ENCODE results near the gene BPIFA2.
"Not testable (repeated sequence)": the region's sequence is repeated elsewhere in the genome, so short reads cannot be mapped to it uniquely, and the experiment has no call there.

The BPIFA2 gene, protein sequence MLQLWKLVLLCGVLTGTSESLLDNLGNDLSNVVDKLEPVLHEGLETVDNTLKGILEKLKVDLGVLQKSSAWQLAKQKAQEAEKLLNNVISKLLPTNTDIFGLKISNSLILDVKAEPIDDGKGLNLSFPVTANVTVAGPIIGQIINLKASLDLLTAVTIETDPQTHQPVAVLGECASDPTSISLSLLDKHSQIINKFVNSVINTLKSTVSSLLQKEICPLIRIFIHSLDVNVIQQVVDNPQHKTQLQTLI

GRCh38 chr20:33167859-33168258 lies at the start of gene BPIFA2:
Gene BPIFA2 (plus strand): TSS chr20:33168159. CDS start chr20:33169146, 987 bp downstream.
- DNase-seq: no peak

- no peak for DNase-seq
Observed at GRCh38 chr20:33119725-33120720, 47.9 kb upstream of the BPIFA2 start.

- DNase-seq: no peak
Observed at GRCh38 chr20:33120934-33121333, 47.0 kb upstream of the BPIFA2 start.

- not testable (repeated sequence) for DNase-seq
Observed at GRCh38 chr20:33122297-33122696, 45.7 kb upstream of the BPIFA2 start.

GRCh38 chr20:33124261-33124660 lies 43.7 kb upstream of the BPIFA2 start:
- DNase-seq: no peak

GRCh38 chr20:33124994-33125393 lies 43.0 kb upstream of the BPIFA2 start:
- DNase-seq: no peak

GRCh38 chr20:33125983-33126382 lies 42.0 kb upstream of the BPIFA2 start:
- no peak for DNase-seq

DNA sequence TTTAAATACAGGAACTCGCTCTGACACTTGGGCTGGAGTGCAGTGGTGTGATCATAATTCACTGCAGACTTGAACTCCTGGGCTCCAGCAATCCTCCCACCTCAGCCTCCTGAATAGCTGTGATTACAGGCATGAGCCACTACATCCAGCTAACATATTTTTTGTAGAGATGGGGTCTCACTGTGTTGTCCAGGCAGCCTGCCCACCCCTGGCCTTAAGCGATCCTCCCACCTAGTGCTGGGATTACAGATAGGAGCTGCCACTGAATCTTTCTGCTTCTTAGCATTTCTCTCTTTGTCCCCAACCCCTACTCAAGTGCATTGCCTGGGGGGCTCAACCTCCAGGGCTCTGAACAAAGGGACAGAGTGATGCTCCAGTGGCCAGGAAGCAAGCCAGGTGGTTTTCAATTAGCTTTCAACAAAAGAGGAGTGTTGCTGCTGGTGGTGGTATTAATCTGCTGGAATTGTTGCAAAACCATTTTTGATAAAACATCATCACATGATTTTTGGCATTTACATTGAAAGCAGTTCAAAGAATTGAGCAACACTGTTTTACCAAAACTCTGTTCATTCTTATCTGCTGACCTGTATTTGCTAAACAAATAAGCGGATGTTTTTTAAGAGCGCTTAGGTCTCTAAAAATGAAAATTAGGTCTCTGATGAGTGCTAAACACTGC lies 40.4 kb upstream of the BPIFA2 start:
- no peak for DNase-seq

GRCh38 chr20:33130568-33131061 lies 37.3 kb upstream of the BPIFA2 start:
- no peak for DNase-seq

GRCh38 chr20:33131949-33132473 lies 35.9 kb upstream of the BPIFA2 start:
- no peak for DNase-seq

DNA sequence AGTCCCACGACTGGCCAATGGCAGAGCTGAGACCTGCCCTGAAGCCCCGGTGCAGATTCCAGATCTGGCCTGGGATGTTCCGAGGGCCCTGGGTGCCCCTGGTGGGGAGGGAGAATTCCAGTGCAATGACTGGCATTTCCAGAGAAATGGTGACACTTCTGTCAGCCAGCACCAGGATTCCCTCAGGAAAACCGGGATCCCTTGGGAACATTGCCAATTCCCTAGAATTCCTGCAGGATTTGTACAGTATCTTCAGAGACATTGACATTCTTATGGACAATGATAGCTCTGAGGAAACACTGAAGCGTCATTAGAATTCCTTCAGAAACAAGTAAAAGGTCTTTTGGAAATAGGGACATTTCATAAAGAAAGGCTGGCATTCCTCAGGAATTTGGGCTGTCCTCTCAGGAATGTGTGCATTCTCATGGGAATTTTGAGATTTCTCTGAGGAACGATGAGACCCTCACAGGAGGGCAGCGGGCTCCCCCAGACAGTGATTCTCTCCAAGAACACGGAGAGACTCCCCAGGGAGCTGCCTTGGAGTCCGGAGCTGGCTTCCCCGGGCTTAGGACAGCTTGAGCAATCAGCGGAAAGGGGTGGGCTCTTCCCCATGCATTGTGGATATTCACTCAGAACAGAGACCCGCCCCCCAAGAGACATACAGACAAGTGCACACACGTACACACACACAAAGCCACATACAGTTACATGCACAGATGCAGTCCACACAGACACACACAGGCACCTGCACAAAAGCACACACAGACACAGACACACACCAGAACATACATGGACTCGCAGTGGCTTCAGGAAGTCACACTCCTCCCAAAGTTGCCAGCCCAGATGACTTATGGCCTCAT lies 35.2 kb upstream of the BPIFA2 start:
- DNase-seq: no peak

- no peak for DNase-seq
Observed at GRCh38 chr20:33133373-33133941, 34.5 kb upstream of the BPIFA2 start.

DNA sequence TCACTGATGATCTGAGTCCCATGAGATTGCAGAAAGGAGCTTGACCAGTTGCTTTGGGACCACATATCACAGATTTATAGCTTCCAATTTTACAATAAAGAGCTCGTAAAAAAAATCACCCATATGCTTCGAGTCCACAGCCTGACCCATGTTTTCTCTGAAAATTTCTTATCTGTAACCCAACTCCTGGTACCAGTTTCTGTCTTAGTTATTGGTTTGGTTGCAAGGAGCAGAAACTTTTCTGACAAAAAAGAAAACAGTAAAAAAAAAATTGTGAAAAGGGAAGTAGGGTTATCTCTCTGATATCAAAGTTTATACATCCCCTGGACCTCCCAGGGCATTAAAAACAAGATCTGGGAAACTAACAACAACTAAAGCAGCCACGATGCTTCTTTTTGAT lies 30.8 kb upstream of the BPIFA2 start:
- DNase-seq: no peak

DNA sequence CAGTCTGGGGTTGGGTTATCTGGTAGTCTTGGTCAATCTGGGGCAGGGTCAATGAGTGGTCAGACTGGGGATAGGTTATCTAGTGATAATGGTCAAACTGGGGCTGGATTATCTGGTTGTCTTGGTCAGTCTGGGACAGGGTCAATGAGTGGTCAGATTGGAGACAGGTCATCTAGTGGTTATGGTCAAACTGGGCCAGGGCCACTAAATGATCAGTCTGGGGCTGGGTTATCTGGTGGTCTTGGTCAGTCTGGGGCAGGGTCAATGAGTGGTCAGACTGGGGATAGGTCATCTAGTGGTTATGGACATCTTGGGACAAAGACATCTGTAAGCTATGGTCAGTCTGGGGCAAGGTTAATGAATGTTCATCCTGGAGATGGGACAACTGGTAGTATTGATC lies 28.5 kb upstream of the BPIFA2 start:
- no peak for DNase-seq

DNA sequence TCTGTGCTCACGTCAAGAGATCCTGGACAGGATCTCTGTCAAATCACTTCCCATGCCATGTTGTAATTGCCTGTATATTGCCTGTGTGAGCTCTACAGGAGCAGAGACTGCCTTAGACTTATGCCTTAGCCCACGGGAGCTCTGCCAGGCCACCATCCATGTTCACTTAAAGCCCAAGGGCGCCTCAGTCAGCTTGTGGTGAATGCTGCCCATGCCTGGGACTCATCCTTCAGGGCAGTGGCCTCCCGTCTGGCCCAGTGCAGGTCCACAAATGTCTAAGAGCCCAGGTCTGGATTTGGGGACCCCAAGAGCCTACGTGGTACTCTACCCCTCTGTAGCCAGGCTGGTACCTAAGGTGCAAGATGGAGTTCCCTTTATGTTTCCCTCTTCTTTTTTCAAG lies 22.4 kb upstream of the BPIFA2 start:
- DNase-seq: no peak

- no peak for DNase-seq
Observed at GRCh38 chr20:33147299-33147698, 20.7 kb upstream of the BPIFA2 start.

DNA sequence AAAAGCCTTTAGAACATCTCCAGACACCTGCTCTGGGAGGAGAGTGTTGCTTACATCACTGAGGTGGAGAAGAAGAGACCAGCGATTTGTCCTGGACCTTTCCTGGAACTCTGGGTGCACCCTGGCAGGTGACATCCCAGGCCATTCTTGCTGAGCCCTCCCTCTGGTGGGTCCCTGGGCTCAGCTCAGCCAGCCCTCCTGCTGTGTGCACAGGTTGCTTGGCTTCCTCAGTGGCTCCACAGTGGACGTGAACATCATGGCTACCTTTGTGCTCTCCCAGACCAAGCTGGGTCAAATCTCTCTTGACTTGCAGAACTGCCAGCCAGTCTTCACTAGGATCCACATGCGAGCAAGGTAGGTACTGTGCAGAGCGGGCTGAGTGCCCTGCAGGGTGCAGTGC lies 19.9 kb upstream of the BPIFA2 start:
- no peak for DNase-seq

DNA sequence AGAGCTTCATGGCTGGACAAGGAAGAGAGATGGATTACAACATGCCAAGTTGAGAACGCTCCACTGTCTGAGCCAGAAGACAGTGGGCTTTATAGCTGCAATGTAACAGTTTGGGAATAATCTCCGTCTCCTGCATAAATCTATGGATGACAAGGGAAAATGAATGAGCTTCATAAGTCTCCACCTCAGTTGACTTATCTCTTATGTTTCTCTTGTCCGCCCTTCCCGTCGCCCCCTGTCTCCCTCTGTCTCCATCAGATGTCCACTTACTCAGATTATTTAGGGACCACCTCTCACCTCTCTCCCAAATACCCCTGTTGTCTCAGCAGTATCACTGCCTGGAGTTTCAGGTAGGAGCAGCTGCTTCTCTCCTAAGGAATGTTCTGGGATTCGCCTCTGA lies 13.7 kb upstream of the BPIFA2 start:
- DNase-seq: no peak

DNA sequence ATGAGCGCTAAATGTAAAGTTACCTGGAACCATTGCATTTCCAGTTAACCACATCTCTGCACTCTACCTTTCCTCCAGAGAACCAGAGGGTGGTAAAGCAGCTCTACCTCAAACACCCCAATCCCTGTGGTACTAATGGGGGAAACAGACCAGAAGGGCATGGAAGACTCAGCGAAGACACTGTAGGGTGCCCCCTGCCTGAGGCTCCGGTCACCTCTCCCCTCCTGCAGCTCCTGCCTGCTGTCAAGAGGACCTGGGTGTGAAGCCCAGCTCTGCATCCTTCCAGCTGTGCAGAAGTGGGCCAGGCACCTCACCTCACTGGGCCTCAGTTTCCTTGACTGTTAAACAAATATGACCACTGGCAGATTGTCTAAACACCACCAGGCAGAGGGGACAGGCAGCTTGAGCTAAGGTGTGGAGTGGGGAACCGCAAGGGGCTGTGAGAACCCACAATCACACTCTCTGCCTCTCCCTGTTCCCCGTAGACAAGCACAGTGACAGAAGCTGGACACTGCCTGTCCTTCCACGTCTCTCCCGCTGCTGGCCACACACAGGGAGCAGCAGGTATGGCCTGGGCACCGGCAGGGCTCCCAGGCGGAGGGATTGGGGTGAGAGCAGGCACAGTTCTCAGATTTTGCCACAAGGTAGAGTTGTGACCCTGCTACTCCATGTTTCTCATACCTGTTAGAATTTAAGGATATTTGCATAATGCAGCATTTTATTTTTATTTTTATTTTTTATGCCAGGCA lies 9.1 kb upstream of the BPIFA2 start:
- no peak for DNase-seq

GRCh38 chr20:33159713-33160112 lies 8.2 kb upstream of the BPIFA2 start:
- DNase-seq: no peak

DNA sequence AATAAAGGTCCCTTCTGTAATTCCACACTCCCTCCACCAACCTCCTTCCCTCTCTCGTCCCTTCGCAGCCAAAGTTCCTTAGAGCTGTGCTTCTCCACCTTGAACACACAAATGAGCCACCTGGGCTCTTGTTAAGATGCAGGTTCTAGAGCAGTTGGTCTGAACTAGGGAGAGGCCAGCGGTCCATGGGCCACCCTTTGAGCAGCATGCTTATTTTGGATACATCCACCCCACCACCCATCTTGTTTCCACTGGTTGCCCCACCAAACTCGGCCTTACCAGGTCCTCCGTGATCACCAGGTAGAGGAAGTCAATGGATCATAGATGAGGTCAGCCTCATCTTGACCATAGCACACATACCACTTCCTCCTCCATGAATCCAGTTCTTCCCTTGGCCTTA lies 7.3 kb upstream of the BPIFA2 start:
- no peak for DNase-seq

Data from NCI-H1436 treated with DMSO at 0.1 percent for 48 hours (cell line).